ENCODE data around the gene TMC8.
"Not testable (repeated sequence)": the region's sequence is repeated elsewhere in the genome, so short reads cannot be mapped to it uniquely, and the experiment has no call there.

TMC8 gene

DNA sequence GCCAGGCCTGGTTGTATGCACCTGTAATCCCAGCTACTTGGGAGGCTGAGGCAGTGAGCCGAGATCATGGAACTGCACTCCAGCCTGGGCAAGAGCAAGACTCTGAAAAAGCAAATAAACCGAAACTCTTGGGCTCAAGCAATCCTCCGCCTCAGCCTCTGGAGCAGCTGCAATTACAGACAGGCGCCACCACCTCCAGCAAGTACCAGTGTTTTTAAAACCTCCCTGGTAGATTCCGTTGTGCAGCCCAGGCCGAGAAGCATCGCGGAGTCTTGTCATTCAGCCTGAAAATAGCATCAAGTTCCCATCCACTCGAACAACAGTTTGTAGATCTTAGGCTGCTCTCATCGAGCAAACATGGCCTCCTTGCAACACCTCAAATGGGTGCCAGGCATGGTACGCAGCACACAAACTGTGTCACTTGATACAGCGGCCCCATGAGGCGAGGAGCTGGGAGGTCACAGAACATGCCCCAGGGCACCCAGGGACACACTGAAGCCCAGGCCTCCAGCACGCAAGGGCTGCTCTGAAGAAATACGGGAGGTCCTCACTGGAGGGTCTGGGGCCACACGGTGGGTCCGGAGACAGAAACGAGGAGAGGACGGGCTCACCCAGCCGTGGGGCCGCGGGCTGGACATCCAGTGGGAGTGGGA lies 20.1 kb upstream of the TMC8 start:
- no peak for DNase-seq (ENCODE audit: low read depth)

DNA sequence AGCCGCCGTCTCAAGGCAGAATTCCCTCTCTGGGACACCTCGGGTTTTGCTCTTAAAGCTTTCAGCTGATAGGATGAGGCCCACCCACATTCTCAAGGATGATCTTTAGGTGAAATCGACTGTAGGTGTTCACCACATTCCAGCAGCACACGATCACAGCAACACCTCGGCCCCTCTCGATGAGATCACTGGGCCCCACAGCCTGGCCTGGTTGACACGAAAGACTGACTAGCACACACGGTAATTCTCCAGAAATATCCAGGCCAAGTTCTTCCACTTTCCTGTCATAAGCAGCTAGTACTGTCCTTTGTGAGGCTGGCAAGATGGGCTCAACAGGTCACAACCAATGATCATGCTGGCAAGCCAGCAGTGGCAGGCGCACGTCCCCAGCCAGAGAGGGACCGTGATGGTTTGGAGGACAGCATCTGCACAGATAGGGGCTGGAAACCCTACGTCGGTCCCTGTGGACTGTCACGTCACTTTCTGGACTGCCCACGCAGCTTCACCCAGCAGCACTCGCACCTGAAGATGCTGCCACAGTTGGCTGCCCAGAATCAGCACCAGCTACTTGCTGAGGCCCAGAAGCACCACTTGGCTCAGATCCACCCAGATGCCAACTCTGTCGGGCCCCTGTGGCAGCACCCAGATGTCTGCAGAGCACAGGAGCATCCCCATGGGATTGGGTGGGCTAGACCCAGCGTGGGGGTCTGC lies 19.4 kb upstream of the TMC8 start:
- DNase-seq (ENCODE audit: low read depth), result no peak

DNA sequence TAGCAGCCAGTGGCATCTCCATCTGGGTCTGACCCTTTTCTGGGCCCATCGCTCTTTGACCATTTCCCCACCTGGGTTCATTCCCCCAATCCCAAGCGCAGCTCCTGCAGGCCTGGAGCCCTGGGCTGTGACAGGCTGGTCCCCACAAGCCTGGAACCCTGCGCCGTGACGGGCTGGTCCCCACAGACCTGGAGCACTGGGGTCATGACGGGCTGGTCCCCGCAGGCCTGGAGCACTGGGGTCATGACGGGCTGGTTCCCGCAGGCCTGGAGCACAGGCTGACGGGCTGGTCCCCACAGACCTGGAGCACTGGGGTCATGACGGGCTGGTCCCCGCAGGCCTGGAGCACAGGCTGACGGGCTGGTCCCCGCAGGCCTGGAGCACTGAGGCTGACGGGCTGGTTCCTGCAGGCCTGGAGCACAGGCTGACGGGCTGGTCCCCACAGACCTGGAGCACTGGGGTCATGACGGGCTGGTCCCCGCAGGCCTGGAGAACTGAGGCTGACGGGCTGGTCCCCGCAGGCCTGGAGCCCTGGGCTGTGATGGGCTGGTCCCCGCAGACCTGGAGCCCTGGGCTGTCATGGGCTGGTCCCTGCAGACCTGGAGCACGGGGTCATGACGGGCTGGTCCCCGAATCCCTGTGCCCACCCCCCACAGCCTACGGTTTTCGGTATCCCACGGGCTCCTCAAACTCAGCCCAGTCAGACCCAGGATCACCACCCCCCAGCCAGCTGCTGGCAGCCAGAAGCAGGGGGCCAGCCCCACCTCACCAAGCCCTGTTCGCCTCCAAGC lies 18.6 kb upstream of the TMC8 start:
- DNase-seq (ENCODE audit: low read depth), result no peak

DNA sequence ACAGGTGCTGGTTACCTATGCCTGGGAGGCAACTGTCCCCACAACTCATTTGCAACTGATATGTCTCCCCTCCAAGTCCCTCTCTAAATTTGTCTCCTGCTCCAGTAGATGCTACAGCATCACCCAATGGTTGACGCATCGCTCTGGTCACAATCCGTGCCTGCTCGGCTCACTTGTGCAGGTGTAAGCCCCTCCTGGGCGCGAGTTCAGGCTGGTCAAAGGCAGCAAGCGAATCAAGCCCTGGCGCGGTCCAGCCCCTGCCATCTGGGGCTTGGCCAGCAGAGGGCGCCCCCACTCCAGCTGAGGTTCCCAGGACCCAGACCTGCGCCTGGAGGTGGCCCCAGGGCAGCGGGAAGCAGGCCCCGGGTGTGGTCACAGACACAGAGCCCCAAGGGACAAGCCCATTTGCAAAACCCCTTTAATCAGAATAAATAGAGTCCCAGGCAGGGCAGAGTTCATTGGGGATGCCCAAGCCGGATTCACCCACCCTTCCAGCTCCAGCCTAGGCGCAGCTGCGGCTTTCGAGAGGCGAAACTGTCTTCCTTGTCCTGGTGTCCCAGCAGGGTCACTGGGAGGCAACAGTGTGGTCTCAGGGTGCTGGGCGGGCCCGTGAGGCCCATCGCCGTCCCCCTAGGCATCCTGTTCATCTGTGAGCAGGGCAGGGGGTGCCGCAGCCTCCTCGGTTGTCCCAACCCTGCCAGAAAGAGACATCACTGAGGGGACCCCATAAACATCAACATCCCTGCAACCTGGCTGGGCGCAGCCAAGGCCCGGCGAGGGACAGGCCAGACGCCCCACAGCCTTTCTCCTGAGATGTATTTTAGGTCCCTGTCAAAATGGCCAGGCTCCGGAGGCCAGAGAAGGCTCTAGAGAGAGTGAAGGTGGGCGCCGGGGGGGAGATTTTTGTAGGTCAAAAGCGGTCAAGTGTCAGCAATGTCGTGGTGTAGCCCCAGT lies 17.8 kb upstream of the TMC8 start:
- peak; percentile 17 for DNase-seq (ENCODE audit: low read depth)

DNA sequence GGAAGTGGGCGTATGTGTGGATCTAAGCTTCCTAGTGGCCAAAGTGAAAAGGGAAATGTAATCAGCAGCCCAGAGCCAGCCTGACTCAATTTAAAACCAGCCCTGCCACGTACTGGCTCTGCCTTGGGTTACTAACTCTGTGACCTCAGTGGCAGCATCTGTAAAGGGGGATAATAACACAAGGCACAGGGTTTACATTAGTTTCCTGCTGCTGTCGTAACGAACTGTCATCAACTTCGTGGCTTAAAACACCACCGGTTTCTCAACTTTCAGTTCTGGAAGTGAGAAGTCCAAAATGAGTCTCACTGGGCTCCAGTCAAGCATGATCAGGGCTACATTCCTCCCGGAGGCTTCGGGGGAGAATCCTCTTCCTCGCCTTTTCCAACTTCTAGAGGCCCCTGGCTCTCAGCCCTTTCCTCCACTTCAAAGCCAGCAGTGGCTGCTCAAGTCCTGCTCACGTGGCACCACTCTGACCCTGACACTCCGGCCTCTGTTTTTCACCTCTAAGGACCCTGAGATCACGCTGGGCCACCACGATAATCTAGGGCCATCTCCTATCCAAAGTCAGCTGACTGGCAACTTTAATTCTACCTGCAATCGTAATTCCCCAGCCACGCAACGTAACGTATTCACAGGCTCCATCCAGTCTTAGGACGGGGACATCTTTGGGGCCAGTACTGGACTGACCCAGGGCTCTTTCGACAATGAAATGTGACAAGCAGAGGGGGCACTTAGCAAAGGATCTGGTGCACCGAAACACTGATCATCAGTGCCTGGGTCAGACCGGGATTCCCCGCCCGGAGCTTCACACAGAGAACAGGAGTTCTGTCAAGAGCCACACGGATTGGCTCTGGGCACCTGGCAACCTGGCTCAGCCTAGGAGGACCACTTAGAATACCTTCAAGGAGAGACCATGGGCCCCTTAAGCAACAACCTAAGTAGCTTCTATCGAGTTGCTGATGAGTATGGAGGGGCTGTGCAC lies 16.5 kb upstream of the TMC8 start:
- no peak for DNase-seq (ENCODE audit: low read depth)

DNA sequence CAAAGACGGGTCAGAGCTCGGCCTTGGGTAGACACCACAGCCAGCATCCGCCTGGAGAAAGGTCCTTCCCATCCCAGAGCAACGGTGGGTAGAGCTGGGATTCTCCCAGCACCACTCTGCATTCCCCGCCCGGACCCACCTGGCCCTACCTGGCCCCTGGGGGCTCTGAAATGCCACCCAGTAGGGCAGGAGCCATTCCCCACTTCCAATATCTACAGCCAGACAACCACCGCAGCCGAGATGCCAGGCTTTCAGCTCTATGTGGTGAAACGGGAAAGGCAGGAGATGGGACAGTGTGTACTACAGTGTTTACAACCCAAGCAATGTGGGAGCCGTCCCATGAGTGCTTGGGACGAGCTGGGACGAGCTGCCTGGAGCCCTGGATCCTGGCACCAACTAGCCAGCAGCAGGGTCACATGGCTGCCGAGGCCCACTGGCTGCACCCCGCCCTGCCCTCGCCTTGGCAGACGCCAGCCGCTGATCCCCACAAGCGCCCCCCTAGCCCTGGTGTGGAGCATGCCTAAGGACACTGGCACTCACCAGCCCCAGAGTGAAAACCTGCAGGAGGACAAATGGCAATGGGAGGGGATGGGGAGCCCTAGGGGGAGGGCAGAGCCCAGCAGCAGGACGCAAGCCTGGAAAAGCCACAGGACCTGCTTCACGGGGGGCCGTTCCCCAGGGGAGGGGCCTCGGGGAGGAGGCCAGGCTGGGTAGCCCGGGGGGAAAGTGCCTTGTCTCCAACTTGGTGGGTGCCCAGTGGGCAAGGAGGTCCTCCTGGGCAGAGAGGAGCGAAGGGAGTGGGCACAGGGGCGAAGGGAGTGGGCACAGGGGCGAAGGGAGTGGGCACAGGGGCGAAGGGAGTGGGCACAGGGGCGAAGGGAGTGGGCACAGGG lies 15.5 kb upstream of the TMC8 start:
- DNase-seq (ENCODE audit: low read depth), result peak; percentile 36

DNA sequence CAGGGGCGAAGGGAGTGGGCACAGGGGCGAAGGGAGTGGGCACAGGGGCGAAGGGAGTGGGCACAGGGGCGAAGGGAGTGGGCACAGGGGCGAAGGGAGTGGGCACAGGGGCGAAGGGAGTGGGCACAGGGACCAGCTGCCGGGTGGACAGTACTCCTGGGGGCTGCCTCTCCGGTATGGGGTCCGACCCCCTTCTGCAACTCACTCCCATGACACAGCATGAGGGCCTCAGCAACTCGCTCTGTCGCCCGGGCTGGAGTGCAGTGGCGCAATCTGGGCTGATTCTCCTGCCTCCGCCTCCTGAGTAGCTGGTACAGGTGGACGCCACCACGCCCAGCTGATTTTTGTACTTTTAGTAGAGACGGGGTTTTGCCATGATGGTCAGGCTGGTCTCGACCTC lies 14.8 kb upstream of the TMC8 start:
- DNase-seq (ENCODE audit: low read depth), result not testable (repeated sequence)

DNA sequence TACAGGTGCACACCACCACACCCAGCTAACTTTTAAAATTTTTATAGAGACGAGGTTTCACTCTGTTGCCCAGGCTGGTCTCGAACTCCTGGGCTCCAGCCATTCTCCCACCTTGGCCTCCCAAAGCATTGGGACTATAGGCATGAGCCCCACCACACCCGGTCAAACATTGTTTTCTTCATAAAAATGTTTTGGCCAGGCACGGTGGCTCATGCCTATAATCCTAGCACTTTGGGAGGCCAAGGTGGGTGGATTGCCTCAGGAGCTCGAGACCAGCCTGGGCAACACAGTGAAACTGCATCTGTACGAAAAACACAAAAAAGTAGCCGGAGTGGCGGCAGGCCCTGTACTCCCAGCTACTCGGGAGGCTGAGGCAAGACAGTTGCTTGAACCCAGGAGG lies 14.2 kb upstream of the TMC8 start:
- DNase-seq (ENCODE audit: low read depth), result no peak

DNA sequence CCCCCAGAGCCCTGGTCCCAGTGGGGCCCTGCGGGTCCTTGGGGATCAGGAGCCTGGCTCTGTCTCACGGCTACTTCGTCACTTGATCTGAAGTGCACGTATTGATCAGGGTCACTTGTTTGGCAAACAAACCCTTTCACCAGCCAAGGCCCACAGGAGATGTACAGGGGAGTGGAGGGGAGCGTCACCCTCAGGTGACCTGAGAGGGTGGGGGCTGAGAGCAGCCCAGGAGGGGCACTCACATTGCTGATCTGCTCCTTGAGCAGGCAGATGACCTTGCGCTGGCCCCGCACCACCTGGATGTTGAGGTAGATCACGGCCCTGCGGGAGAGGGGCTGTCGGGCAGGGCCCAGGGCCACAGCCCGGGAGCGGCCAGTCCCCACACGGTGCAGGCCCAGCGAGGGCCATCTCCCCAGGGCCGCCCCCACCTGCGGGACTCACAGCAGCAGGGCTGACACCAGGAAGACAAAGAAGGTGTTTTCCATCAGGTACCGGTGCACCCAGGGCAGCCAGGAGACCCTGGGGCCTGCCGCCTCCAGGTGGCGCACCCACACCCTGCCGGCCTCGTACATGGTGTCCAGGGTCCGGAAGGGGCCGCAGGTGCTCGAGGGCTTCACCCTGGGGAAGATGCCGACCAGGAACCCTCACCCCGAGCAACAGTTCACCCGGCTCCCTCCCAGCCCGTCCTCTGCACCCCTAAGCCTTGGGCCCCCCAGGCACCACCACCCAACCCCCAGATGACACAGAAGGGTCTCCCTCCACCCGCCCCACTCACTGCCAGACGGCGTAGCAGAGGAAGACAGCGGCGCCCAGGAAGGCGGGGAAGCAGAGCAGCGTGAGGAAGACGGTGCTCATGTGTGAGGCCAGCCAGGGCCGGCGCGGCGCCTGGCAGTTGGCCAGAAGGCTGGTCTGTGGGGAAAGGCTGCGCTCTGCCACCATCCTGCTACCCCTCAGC lies 13.3 kb upstream of the TMC8 start:
- peak; percentile 18 for DNase-seq (ENCODE audit: low read depth)

DNA sequence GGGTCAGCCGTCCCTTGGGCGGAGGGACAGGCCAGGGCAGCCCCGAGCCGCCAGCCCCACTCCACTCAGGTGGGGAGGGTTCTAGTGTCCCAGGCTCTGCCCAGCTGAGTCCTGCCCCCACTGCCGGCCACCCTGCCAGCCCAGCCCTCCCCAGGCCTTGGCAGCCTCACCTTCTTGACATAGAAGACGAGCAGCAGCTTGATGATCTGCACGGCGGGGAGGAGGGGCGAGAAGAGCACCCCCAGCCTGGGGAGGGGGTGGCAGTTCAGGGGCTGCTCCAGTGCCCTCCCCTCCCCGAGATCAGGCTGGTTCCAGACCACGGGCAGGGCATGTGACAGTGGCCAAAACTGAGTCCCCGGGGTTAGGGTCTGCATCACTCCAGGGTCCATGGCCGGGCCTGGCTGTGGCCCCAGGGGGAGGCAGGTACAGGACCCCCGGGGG lies 11.8 kb upstream of the TMC8 start:
- DNase-seq (ENCODE audit: low read depth), result no peak

DNA sequence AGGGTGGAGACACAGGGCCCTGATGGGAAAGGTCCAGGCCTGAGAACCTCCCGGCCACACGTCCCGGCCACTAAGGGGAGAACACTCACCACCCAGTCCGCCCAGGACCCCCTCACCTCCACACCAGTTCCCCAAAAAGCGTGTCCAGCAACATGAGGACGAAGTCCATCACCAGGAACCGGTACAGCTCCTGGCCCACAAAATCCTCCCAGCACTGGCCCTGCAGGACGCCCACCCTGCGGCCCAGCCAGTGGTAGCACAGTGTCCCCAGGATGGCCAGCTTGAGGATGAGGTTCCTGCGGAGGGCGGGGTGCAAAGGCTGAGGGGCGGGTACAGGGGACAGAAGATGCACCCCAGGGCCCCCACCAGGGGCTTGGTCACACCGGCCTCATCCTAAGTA lies 10.0 kb upstream of the TMC8 start:
- DNase-seq (ENCODE audit: low read depth), result no peak

DNA sequence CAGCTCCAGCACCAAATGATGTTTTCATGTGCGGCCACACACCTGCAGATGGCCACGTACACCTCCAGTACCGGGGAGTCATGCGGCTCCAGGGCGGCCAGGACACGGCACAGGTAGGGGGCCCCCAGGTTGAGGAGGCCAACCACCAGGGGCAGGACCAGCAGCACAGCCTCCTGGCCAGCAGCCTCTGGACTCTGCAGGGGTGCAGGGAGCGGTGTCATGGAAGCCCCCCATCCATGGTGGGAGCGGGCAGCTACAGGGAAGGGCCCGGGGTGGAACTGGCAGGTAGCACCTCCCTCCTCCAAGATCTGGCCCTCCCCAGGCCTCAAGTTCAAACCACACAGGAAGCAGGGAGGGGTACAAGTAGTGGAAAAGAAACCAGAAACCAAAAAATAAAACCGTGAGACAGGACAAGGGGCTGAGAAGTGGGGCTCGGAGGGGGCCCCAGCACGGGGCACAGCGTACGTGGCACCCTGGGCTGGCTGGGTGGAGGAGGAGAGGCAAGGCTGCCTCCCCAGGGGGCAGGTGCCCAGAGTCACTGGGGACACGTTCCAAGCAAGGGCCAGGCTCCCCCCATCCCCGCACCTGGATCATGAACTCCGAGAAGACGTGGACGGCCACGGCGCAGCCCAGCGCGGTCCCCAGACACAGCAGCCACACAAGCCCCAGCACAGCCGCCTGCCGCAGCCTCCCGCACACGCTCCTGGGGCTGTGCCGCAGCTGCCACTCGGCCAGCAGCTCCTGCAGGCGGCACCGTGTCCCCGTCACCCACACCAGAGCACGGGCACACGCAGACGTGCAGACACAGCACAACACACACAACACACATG lies 9.4 kb upstream of the TMC8 start:
- no peak for DNase-seq (ENCODE audit: low read depth)

DNA sequence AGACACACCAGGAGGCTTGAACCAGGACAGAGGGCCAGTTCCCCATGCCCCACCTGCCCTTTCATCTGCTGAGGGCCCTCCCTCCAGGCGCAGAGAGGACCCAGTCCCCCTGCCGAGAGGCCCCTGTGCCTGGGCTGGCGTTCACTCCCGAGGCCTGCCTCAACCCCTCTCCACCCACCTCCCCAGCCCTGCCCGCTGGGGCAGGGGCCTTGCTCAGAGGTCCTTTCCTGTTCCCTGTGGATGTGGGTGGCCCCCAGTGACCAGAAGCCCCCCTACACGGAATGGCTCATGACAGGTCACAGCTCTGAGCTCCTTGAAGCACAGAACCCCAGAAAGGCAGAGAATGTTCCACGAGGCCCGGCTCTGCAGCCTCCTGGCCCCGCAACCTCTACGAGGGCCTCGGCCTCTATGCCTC lies 8.8 kb upstream of the TMC8 start:
- no peak for DNase-seq (ENCODE audit: low read depth)

DNA sequence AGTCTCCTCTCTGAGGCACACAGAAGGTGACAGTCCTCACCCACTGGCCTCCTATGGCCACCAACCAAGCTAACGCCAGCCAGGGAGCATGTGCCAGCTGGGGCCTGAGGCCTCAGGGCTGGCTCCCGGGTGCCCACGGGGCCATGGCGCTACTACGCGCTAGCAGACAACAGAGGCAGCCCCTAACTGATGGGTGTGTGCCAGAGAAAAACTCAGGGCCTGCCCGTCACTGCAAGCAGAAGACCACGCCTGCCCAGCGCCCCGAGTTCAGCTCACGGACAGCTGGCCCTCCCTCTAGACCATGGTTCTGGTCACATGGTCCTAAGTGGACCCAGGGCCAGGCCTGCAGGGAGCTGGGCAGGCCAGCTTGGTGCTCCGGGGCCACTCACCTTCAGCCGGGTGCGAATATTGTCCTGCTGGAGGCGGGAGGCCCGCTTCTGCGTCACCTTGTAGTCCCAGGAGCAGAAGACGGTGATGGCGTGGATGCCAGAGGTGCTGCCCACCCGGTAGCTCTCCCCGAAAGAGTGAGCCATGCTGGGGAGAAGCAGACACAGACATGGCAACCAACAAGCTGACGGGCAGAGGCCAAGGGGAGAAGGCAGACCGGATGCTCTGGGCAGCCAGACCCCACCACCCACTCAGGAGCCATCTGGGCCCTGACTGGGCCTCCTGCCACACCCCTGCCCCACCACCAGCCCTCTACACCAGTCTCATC lies 8.2 kb upstream of the TMC8 start:
- no peak for DNase-seq (ENCODE audit: low read depth)

DNA sequence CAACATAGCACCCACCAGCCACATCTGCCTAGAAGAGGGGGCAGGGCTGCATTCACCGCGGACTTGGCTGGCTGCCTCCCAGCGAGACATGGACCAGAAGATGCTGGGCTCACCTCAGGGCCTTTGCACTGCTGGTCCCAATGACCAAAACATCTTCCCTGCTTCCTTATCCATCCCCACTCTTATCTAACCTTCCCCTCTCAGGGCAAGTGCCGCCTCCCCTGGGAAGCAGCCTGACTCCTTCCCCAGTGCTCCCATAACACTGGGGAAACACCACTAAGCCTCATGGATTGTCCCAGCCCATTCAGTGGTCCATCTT lies 7.7 kb upstream of the TMC8 start:
- DNase-seq (ENCODE audit: low read depth), result no peak

DNA sequence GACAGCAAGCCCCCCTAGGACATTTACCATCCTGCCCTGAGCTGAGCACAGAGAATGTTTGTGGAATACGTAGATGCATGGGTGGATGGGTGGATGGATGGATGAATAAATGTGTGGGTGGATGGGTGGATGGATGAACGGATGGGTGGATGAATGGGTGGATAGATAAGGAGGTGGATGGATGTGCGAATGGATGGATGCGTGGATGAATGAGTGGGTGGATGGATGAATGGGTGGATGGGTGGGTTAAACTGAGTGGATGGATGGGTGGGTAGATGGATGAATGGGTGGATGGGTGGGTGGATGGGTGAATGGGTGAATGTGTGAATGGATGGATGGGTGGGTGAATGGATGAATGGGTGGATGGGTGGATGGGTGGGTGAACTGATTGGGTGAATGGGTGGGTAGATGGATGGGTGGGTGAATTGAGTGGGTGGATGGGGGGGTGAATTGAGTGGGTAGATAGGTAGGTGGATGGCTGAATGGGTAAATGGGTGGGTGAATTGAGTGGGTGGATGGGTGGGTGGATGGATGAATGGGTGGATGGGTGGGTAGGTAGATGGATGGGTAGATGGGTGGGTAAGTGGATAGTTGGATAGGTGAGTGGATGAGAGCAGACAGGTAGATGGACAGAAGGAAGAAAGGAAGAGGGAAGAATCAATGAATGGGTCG lies 7.2 kb upstream of the TMC8 start:
- DNase-seq (ENCODE audit: low read depth), result no peak
